GM19455 (cell line): Measurements from ENCODE around the gene ADSL.

Source experiments
- ATAC-seq: cut with Tn5 transposase; IDR thresholded peaks from one replicate; pipeline ENCODE4 v1.9.1; 2021; ENCODE audit not compliant: unreplicated experiment

ADSL gene

DNA sequence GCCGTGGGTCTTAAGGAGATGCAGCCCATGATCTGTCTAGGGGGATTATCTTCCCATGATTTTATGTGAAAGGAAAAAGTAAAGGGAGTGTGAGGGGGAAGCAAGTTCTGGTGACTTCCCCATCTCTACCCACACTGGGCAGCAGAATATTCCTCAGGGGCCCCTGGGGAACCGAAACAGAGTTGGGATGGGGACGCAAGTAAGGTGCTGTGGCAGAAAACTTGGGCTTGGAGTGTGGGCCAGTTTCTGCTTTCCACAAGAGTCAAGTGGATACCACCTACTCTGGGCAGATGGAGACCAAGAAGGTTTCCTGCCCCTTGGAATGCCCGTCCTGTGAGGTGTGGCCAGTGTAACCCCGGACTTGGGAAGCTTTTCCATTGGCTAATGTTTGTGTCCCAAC, 88.4 kb downstream of the ADSL start:
- no peak for ATAC-seq

DNA sequence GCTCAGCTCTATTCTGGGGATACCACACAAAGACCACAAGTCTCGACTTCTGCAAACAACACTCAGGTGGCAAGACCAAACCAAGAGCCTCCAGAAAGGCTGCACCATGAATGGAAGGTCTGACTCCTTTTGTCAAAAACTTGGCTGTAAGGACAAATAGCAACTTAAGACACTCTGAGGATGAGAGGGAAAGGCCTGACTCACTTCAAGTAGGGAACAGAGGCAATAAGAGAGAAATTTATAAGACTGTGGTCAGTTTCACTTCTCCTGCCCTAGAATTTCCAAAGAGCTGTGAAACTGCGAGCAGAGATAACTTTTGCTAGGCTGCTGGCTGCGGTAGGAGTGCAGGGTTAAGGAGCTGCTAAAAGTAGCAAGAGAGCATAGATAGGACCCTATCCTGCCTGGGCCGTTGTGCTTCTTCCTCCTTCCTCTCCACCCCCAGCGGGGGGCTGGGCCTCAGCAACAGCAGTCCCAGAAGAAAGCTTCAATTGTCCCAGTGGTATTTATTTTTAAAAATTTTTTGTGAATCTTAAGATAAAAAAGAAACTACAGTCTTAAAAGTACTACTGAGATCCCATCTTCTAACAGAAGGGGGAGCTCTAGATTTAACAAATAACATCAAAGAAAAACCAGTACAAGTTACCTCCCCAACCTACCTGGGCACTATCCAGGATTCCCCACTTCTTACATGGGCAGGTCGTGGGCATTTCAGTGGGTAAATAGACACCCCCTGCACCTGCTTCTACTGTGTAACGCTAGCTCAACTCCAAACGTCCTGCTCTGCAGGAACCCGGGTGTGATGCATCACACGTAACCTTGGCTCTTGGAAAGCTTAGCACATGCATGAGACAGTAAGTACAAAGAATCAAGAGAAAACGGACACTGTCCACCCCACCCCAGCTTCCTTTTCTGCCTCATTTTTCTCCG, 90.5 kb downstream of the ADSL start:
- peak; percentile 60 for ATAC-seq
